Activated CD4-positive, alpha-beta memory T cell treated with anti-CD3 and anti-CD28 coated beads for 36 hours (primary cell): ENCODE data around the gene FTCDNL1. TPM values are rescaled to one million over a fixed set of nuclear protein-coding genes. Genes with fewer than 3 reads are reported as not detected.

Source experiments
- CTCF ChIA-PET: fragments of 350-600 bp; sonication (Branson Sonifier 250); formaldehyde crosslinking; loops from one replicate; lab custom pipeline; 2021; ENCODE audit warnings: antibody characterized with exemption, inconsistent platforms; lab: Charles Lee
- POLR2A ChIA-PET: fragments of 350-600 bp; sonication (Branson Sonifier 250); formaldehyde crosslinking; loops from one replicate; lab custom pipeline; 2021; ENCODE audit warnings: antibody characterized with exemption; lab: Charles Lee
- DNase-seq: peaks from one replicate; pipeline ENCODE4 v3.0.0-alpha.2; 2020
- H3K27ac Mint-ChIP-seq: one replicate; pipeline ENCODE4 v1.8.0; 2021; ENCODE audit warnings: mixed read lengths
- H3K27me3 Mint-ChIP-seq: one replicate; pipeline ENCODE4 v1.8.0; 2021; ENCODE audit warnings: mixed read lengths
- H3K36me3 Mint-ChIP-seq: one replicate; pipeline ENCODE4 v1.8.0; 2021; ENCODE audit warnings: mixed read lengths
- H3K4me1 Mint-ChIP-seq: one replicate; pipeline ENCODE4 v1.8.0; 2021; ENCODE audit warnings: low read depth, mixed read lengths
- H3K4me3 Mint-ChIP-seq: one replicate; pipeline ENCODE4 v1.8.0; 2021; ENCODE audit warnings: mild to moderate bottlenecking, mixed read lengths
- H3K9me3 Mint-ChIP-seq: one replicate; pipeline ENCODE4 v1.8.0; 2021; ENCODE audit warnings: mixed read lengths
- intact Hi-C: fragments of 100-400 bp; cut with micrococcal nuclease; formaldehyde crosslinking; loops from one replicate; pipeline ENCODE4 v1.15.1; 2023
- total RNA-seq, 2 experiments: library from RNA; stranded (reverse); gene quantifications; one replicate each; pipeline ENCODE4 v1.2.3, GENCODE V29; 2021

FTCDNL1 gene
- total RNA-seq, 2 experiments from 2014 or later: 2.9 to 3.3 TPM

- Mint-ChIP-seq H3K27me3 (no peaks in the 10 kb centered on the region), H3K4me3 (no peak overlapping the region), H3K36me3 (no peaks in the 10 kb centered on the region), H3K9me3 (no peaks in the 10 kb centered on the region), H3K27ac (no peak overlapping the region), H3K4me1 (no peaks in the 10 kb centered on the region)
- DNase-seq: no peak
- intact Hi-C loops: no loop called here
- POLR2A ChIA-PET: no interaction called here
- CTCF ChIA-PET: no interaction called here
Observed at GRCh38 chr2:199718074-199718473, 132.9 kb downstream of the FTCDNL1 start.

- Mint-ChIP-seq H3K4me1 (no peaks in the 10 kb centered on the region), H3K27me3 (peaks cover 2% of the 10 kb centered on the region), H3K27ac (no peak overlapping the region), H3K9me3 (no peaks in the 10 kb centered on the region), H3K36me3 (no peaks in the 10 kb centered on the region), H3K4me3 (no peak overlapping the region)
- intact Hi-C loops: no loop called here
- CTCF ChIA-PET: no interaction called here
- POLR2A ChIA-PET: no interaction called here
- no peak for DNase-seq
Observed at GRCh38 chr2:199717587-199717907, 133.4 kb downstream of the FTCDNL1 start.

- Mint-ChIP-seq H3K4me1 (no peaks in the 10 kb centered on the region), H3K4me3 (no peak overlapping the region), H3K36me3 (no peaks in the 10 kb centered on the region), H3K27ac (no peak overlapping the region), H3K27me3 (peaks cover 3% of the 10 kb centered on the region), H3K9me3 (no peaks in the 10 kb centered on the region)
- ChIA-PET POLR2A (no interaction called here), CTCF (no interaction called here)
- no peak for DNase-seq
- intact Hi-C loops: no loop called here
Observed at GRCh38 chr2:199716807-199717586, 134.0 kb downstream of the FTCDNL1 start.

GRCh38 chr2:199713746-199714145, 137.2 kb downstream of the FTCDNL1 start:
- POLR2A ChIA-PET: no interaction called here

GRCh38 chr2:199710551-199710950, 140.4 kb downstream of the FTCDNL1 start:
- Mint-ChIP-seq H3K27me3 (peaks cover 4% of the 10 kb centered on the region), H3K36me3 (peaks cover 2% of the 10 kb centered on the region), H3K27ac (no peak overlapping the region), H3K9me3 (peaks cover 9% of the 10 kb centered on the region), H3K4me1 (no peaks in the 10 kb centered on the region), H3K4me3 (no peak overlapping the region)
- no peak for DNase-seq
- CTCF ChIA-PET: no interaction called here
- POLR2A ChIA-PET: no interaction called here
- intact Hi-C loops: no loop called here

More at GRCh38 chr2:199713746-199714145, 137.2 kb downstream of the FTCDNL1 start:
- no peak for DNase-seq
- Mint-ChIP-seq H3K27me3 (peaks cover 3% of the 10 kb centered on the region), H3K9me3 (no peaks in the 10 kb centered on the region), H3K4me3 (no peak overlapping the region), H3K36me3 (no peaks in the 10 kb centered on the region), H3K4me1 (no peaks in the 10 kb centered on the region), H3K27ac (no peak overlapping the region)
- CTCF ChIA-PET: interaction anchor here (0.9 to 1.4 kb wide), 2 partner anchors 9 to 27 kb away, joined by 3 to 6 read pairs; no protein-coding TSS in a partner anchor
- intact Hi-C loops: no loop called here

Other genes starting within 250 kb of the FTCDNL1 start
- gene C2orf69, start 60.1 kb upstream of the FTCDNL1 start, total RNA-seq: 10 to 100 TPM; 17.9 to 18.9 TPM
- gene TYW5, start 104.3 kb upstream of the FTCDNL1 start, total RNA-seq: 1 to 10 TPM; 8.9 to 9.8 TPM
- 10 to 100 TPM; 26.0 to 29.3 TPM for gene MAIP1, start 104.4 kb upstream of the FTCDNL1 start, total RNA-seq